Keratinocyte (primary cell): ENCODE data around the gene ALKBH2.

ENCODE experiments used
- CTCF ChIP-seq, 3 experiments: IDR thresholded peaks in 1 of 3; conservative IDR thresholded peaks in 1 of 3; optimal IDR thresholded peaks in 1 of 3; 2 replicates in 2 of 3; 3 replicates in 1 of 3; pipeline versions ENCODE3 to v1.5.1; 2011; ENCODE audit warnings: low read length in 3 of 3, mild to moderate bottlenecking in 3 of 3, moderate library complexity in 2 of 3, control low read depth in 1 of 3, inconsistent platforms in 1 of 3; ENCODE audit not compliant: insufficient read depth in 2 of 3; ENCODE audit errors: extremely low read depth in 1 of 3
- EZH2 ChIP-seq: IDR thresholded peaks from one replicate; pipeline ENCODE4 v1.6.1; 2012; ENCODE audit warnings: inconsistent platforms, mild to moderate bottlenecking, low read length, moderate library complexity

- no peak for TF ChIP-seq EZH2
- no peak for TF ChIP-seq CTCF (optimal IDR thresholded peaks at IDR 0.05 in 1 of 3, IDR thresholded peaks at IDR 0.05 in 1 of 3, conservative IDR thresholded peaks at IDR 0.05 in 1 of 3; ENCODE audit: extremely low read depth in 1 of 3, insufficient read depth in 2 of 3, low read length in 3 of 3)
Measured at GRCh38 chr12:109109746-109110350, 16.6 kb upstream of the ALKBH2 start.
